Measurements from ENCODE around the gene INVS.

The INVS gene

GRCh38 chr9:100196215-100196614 is 97.2 kb downstream of the INVS start:
- TF ChIP-seq CTCF (IDR thresholded peaks at IDR 0.05; ENCODE audit: low read depth, low read length, missing control alignments), result no peak
- no peak overlapping the region for H3K4me3 ChIP-seq (ENCODE audit: low read depth, low read length)
- no peak for DNase-seq (ENCODE audit: low read depth)

- TF ChIP-seq CTCF (IDR thresholded peaks at IDR 0.05; ENCODE audit: low read depth, low read length, missing control alignments), result no peak
- no peak for DNase-seq (ENCODE audit: low read depth)
- H3K4me3 ChIP-seq (ENCODE audit: low read depth, low read length), result no peak overlapping the region
Measured at GRCh38 chr9:100196828-100197227, 97.8 kb downstream of the INVS start.

GRCh38 chr9:100197553-100197952 is 98.5 kb downstream of the INVS start:
- no peak for TF ChIP-seq CTCF (IDR thresholded peaks at IDR 0.05; ENCODE audit: low read depth, low read length, missing control alignments)
- DNase-seq (ENCODE audit: low read depth), result no peak
- H3K4me3 ChIP-seq (ENCODE audit: low read depth, low read length), result no peak overlapping the region

GRCh38 chr9:100202806-100203205 is 103.8 kb downstream of the INVS start:
- H3K4me3 ChIP-seq (ENCODE audit: low read depth, low read length), result no peak overlapping the region
- no peak for DNase-seq (ENCODE audit: low read depth)
- no peak for TF ChIP-seq CTCF (IDR thresholded peaks at IDR 0.05; ENCODE audit: low read depth, low read length, missing control alignments)

DNA sequence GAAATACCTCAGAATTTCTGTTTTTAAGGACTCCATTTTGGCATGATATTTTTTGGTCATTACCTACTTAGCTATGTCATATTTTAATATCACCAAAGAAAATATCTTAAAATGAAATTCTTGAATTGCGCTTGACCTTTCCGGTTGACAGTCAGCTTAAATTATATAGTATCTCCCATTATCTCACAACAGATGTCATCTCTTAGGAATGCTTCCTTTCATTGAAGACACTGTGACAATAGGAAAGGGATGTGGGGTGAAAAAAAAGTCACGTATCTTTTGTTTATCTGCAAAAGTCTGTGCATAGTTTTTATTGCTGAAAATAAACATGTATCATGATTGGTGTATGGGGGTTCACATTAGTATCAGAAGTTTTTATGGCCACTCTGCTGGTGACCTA is 105.8 kb downstream of the INVS start:
- no peak for TF ChIP-seq CTCF (IDR thresholded peaks at IDR 0.05; ENCODE audit: low read depth, low read length, missing control alignments)
- no peak for DNase-seq (ENCODE audit: low read depth)

GRCh38 chr9:100206899-100207298 is 107.9 kb downstream of the INVS start:
- TF ChIP-seq CTCF (IDR thresholded peaks at IDR 0.05; ENCODE audit: low read depth, low read length, missing control alignments), result no peak
- H3K4me3 ChIP-seq (ENCODE audit: low read depth, low read length), result no peak overlapping the region
- DNase-seq (ENCODE audit: low read depth), result no peak

More for the DNA sequence above, 105.8 kb downstream of the INVS start:
- H3K4me3 ChIP-seq (ENCODE audit: low read depth, low read length), result no peak overlapping the region

- DNase-seq (ENCODE audit: low read depth), result no peak
- no peak for TF ChIP-seq CTCF (IDR thresholded peaks at IDR 0.05; ENCODE audit: low read depth, low read length, missing control alignments)
- no peak overlapping the region for H3K4me3 ChIP-seq (ENCODE audit: low read depth, low read length)
Measured at GRCh38 chr9:100208673-100209072, 109.6 kb downstream of the INVS start.
